Hematopoietic multipotent progenitor cell treated with erythropoietin and hydrocortisone succinate and interleukin-3 and kit ligand, for 6 days (in vitro differentiated cells): ENCODE data around the gene SBNO2.
A peak's percentile ranks its signal among the peaks of the same experiment; 100 is the strongest.

ENCODE experiments used
- DNase-seq: peaks from one replicate; pipeline ENCODE4 v3.0.0-alpha.2; 2015

SBNO2 gene

DNA sequence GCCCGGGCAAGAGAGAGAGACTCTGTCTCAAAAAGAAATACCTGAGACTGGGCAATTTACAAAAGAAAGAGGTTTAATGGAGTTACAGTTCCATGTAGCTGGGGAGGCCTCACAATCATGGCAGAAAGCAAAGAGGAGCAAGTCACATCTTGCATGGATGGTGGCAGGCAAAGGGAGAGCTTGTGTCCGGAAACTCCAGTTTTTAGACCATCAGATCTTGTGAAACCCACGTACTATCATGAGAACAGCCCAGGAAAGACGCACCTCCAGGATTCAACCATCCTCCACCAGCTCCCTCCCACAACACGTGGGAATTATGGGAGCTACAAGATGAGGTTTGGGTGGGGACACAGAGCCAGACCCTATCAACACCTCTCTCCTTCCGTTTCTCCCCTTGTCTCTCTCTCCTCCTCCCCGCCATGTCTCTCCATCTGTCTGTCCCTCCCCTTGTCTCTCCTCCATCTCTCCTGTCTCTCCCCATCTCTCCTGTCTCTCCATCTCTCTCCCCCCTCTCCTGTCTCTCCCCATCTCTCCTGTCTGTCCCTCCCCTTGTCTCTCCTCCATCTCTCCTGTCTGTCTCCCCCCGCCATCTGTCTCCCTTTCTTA, 88.9 kb downstream of the SBNO2 start:
- DNase-seq = no peak

GRCh38 chr19:1084024-1084868, 89.8 kb downstream of the SBNO2 start:
- DNase-seq = no peak

- no peak for DNase-seq
Observed at GRCh38 chr19:1082928-1083816, 90.9 kb downstream of the SBNO2 start.

DNA sequence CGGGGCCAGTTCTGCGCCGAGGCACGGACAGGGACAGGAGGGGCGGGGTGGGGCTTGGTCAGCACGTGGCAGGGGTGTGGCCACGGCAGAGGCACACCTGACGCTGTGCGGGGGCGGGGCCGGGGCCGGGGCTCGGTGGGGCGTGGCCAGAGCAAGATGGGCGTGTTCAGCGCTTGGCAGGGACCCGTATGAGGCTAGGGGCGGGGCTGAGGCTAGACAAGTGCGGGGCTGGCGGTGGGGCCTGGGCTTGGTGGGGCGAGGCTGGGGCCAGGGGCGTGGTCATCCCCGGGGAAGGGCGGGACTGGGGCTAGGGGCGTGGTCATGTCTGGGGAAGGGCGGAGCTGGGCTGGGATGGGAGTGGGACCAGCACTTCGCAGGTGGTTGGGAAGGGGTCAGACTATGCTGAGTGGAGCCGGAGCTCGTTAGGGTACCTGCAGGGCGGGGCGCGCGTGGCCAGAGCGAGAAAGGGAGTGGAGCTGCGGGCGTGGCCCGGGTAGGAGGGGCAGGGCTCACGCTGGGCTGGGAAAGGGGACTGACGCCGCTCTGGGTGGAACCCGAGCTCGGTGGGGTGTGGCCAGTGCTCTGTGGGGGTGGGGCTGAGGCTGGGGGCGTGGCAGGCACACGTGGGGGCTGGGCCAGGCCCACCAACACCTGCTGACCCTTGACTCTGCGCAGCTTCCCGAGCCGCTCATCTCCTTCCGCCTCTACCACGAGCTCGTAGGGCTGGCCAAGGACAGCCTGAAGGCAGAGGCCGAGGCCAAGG, 91.7 kb downstream of the SBNO2 start:
- peak; percentile 90 for DNase-seq

DNA sequence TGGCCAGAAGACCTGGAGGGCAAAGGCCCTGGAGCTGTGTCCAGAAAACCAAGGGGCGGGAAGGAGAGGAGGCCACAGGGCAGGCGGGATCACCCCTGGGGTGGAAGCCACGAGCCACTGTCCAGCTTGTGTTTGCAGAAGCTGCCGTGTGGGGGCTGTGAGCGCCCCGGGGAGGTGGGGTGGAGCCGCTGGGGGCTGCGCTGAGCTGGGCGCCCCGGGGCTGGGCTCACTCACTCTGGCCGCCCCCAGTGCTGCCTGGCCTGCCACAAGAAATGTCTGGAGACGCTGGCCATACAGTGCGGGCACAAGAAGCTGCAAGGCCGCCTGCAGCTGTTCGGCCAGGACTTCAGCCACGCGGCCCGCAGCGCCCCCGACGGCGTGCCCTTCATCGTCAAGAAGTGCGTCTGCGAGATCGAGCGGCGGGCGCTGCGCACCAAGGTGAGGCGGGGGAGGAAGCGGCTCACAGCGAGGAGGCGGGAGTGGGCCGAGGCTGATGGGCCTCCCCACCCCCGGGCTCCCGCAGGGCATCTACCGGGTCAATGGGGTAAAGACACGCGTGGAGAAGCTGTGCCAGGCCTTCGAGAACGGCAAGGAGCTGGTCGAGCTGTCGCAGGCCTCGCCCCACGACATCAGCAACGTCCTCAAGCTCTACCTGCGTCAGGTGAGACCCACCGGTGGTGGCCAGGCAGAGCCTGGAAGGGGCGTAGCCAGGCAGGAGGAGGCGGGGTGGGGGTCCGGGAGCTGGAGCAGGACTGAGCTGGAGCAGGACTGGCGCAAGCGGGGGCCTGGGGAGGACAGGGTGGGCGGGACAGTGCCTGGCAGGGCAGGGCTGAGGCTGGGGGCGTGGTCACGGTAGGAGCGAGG, 92.5 kb downstream of the SBNO2 start:
- DNase-seq = no peak

- no peak for DNase-seq
Observed at GRCh38 chr19:1080360-1081161, 93.5 kb downstream of the SBNO2 start.

DNA sequence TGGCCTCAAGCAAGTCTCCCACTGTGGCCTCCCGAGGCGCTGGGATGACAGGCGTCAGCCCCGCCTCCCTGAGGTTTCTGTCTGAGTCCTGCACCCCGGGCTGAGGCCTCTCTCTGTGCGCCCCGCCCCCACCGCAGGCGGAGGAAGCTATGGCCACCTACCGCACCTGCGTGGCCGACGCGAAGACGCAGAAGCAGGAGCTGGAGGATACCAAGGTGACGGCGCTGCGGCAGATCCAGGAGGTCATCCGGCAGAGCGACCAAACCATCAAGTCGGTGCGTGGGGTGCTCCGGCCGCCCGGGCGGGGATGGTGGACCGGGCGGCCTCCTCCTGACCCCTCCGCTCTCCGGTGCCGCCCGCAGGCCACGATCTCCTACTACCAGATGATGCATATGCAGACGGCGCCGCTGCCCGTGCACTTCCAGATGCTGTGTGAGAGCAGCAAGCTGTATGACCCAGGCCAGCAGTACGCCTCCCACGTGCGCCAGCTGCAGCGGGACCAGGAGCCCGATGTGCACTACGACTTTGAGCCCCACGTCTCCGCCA, 94.4 kb downstream of the SBNO2 start:
- no peak for DNase-seq

GRCh38 chr19:1076951-1077350, 97.1 kb downstream of the SBNO2 start:
- DNase-seq = peak; percentile 72

DNA sequence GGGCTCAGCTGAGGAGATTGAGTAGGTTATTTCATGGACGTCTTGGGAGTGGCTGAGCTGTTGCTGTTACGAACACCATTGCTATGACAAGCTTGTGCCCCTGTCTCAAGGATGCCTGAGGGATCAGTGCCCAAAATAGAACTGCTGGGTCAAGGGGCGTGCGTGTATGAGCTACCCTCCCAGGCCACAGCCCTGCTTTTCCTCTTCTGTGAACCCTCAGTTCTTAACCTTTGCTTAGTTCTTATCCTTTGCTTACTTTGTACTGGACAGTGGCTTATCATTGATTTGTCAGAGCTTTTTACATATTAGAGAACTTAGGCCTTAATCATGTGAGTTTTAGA, 98.1 kb downstream of the SBNO2 start:
- no peak for DNase-seq

GRCh38 chr19:1074544-1075283, 99.4 kb downstream of the SBNO2 start:
- peak; percentile 98 for DNase-seq

GRCh38 chr19:1073956-1074517, 100.0 kb downstream of the SBNO2 start:
- DNase-seq = no peak

DNA sequence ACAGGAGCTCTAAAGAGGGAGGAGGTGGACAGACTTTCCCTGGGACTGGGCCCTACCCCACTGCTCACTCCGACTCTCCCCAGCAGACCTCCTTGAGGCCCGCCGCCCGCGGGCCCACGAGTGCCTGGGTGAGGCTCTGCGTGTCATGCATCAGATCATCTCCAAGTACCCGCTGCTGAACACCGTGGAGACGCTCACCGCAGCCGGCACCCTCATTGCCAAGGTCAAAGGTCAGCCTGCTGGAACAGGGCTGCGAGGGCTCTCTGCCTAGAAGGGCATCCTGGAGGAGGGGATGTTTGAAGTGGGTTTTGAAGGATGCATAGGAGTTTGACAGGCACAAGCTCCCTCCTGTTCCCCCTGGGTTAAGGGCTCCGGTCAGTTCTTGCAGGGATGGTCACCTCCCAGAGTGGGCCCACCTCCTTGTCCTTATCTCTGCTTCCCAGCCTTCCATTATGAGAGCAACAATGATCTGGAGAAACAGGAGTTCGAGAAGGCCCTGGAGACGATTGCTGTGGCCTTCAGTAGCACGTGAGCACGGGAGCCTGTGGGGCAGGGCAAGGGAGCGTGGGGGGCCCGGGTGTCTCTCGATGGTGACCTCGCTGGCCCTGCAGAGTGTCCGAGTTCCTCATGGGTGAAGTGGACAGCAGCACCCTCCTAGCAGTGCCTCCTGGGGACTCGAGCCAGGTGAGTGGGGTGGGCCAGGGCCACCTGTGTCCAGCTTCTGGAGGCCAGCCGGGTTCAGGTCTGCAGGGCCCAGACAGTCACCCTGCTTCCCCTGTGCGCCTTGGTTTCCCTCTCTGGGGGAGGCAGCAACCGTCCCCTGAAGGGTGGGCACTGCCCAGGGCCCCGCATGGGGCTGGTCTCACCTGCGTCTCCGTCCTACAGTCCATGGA, 100.8 kb downstream of the SBNO2 start:
- DNase-seq = no peak

- DNase-seq = no peak
Observed at GRCh38 chr19:1072371-1073015, 101.6 kb downstream of the SBNO2 start.

- no peak for DNase-seq
Observed at GRCh38 chr19:1070931-1071791, 102.9 kb downstream of the SBNO2 start.

DNA sequence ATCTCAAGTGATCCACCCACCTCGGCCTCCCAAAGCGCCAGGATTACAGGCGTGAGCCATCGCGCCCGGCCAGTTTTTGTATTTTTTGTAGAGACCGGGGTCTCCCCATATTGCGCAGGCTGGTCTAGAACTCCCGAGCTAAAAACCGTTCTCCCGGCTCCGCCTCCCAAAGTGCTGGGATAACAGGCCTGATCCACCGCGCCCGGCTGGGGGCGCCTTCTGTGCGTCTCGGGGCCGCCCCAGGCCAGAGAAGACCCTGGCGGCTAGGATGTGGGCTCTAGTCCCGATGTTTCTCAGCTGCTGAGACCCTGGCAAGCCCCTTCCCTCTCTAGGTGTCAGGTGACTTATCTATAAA, 103.5 kb downstream of the SBNO2 start:
- DNase-seq = no peak

DNA sequence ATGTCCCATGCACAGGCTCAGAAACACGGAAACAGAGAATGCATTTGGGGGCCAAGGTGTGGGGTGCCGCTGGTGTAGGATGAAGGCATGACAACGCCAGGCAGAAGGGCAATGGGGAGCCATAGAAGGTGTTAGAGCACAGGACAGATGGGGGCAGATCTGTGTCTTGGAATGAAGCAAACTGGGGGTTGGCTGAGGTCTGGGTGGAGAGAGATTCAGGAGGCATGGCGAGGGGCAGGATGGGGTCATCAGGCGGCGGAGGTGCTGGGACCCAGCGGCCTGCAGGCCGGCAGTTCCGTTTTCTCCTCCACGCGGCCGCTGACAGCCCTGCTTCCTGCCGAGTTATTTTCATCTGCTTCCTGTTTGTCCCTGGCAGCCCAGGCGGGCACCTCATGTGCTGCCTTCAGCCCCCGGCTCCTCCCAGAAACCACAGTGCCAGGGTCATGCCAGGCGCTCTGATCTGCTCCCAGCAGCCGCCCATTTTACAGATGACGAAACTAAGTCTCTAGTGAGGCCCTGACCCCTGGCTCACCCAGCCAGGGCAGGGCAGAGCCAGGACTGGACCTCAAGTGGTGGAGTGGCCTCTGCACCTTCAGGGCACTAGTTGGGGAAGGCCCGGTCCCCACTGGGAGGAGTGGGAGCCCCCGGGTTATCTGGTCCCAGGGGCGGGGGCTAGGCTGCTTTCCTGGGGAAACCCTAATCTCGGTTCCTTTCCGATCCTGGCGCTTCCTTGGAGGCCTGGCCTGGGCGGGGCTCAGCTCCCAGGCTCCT, 104.9 kb downstream of the SBNO2 start:
- DNase-seq = peak; percentile 95
